ENCODE results near the gene ABTB2. TPM values are rescaled to one million over a fixed set of nuclear protein-coding genes. Genes with fewer than 3 reads are reported as not detected.

The ABTB2 gene
- total RNA-seq, 1 experiment from 2014 or later, result 3.1 TPM

DNA sequence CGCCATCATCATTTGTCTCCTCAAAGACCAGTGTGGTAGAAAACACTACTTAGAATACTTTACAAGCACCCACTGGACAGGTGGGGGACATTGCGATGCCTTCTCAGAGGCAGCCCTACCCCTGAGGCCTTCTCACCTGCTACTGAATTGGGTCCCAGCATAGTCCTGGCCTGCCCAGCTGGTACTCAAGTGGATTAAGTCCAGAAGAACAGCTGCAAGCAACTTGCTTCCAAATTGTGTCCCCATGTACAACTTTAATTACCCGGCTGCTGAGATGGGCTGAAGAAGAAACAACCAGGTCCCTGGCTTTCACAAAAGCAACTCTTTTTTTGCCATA is 12.3 kb downstream of the ABTB2 start:
- no TSS peak for BruUV-seq (replicated peaks)
- Mint-ChIP-seq H3K27me3 (ENCODE audit: insufficient read depth, unreplicated experiment) (no peaks in the 10 kb centered on the region), H3K36me3 (ENCODE audit: insufficient read depth, unreplicated experiment) (no peaks in the 10 kb centered on the region), H3K4me3 (ENCODE audit: unreplicated experiment) (no peak overlapping the region), H3K4me1 (ENCODE audit: insufficient read depth, unreplicated experiment) (peaks cover 25% of the 10 kb centered on the region), H3K27ac (ENCODE audit: low read depth, unreplicated experiment) (no peak overlapping the region), H3K9me3 (ENCODE audit: unreplicated experiment) (no peaks in the 10 kb centered on the region)
- DNase-seq (ENCODE audit: unreplicated experiment), result no peak
- intact Hi-C loops (cut with micrococcal nuclease), result no loop called here
- ChIA-PET CTCF (interaction anchor here (0.6 to 5.9 kb wide), 3 partner anchors 8 to 171 kb away, joined by 3 to 37 read pairs (median 4); no protein-coding TSS in a partner anchor), POLR2A (interaction anchor here (1.0 to 1.1 kb wide), 2 partner anchors 10 to 116 kb away, joined by 3 to 5 read pairs; no protein-coding TSS in a partner anchor)
- no peak for TF ChIP-seq CTCF (IDR thresholded peaks at IDR 0.05; ENCODE audit: unreplicated experiment)

- Mint-ChIP-seq H3K4me3 (ENCODE audit: unreplicated experiment) (no peak overlapping the region), H3K4me1 (ENCODE audit: insufficient read depth, unreplicated experiment) (peaks cover 25% of the 10 kb centered on the region), H3K27me3 (ENCODE audit: insufficient read depth, unreplicated experiment) (no peaks in the 10 kb centered on the region), H3K36me3 (ENCODE audit: insufficient read depth, unreplicated experiment) (no peaks in the 10 kb centered on the region), H3K27ac (ENCODE audit: low read depth, unreplicated experiment) (no peak overlapping the region), H3K9me3 (ENCODE audit: unreplicated experiment) (no peaks in the 10 kb centered on the region)
- no TSS peak for BruUV-seq (replicated peaks)
- peak; percentile 91 for DNase-seq (ENCODE audit: unreplicated experiment)
- ChIA-PET CTCF (interaction anchor here (0.8 to 5.9 kb wide), 3 partner anchors 9 to 171 kb away, joined by 3 to 37 read pairs (median 4); partner anchors contain the start of gene ABTB2), POLR2A (interaction anchor here (1.1 kb wide), 2 partner anchors 11 to 26 kb away, joined by 4 to 5 read pairs; no protein-coding TSS in a partner anchor)
- intact Hi-C loops (cut with micrococcal nuclease), result no loop called here
- TF ChIP-seq CTCF (IDR thresholded peaks at IDR 0.05; ENCODE audit: unreplicated experiment), result no peak
Measured at GRCh38 chr11:34344768-34345539, 12.9 kb downstream of the ABTB2 start.

GRCh38 chr11:34344410-34344767 is 13.4 kb downstream of the ABTB2 start:
- no TSS peak for BruUV-seq (replicated peaks)
- no peaks in the 10 kb centered on the region for H3K36me3 Mint-ChIP-seq (ENCODE audit: insufficient read depth, unreplicated experiment)
- no peak for DNase-seq (ENCODE audit: unreplicated experiment)
- peaks cover 25% of the 10 kb centered on the region for H3K4me1 Mint-ChIP-seq (ENCODE audit: insufficient read depth, unreplicated experiment)
- H3K27ac Mint-ChIP-seq (ENCODE audit: low read depth, unreplicated experiment), result no peak overlapping the region
- intact Hi-C loops (cut with micrococcal nuclease), result no loop called here
- ChIA-PET POLR2A (interaction anchor here (1.1 kb wide), 1 partner anchor 27 kb away, joined by 4 read pairs; no protein-coding TSS in a partner anchor), CTCF (interaction anchor here (0.8 to 5.9 kb wide), 3 partner anchors 9 to 170 kb away, joined by 3 to 37 read pairs (median 4); partner anchors contain the start of gene ABTB2)
- no peak for TF ChIP-seq CTCF (IDR thresholded peaks at IDR 0.05; ENCODE audit: unreplicated experiment)
- H3K4me3 Mint-ChIP-seq (ENCODE audit: unreplicated experiment), result no peak overlapping the region
- no peaks in the 10 kb centered on the region for H3K27me3 Mint-ChIP-seq (ENCODE audit: insufficient read depth, unreplicated experiment)
- H3K9me3 Mint-ChIP-seq (ENCODE audit: unreplicated experiment), result no peaks in the 10 kb centered on the region

- Mint-ChIP-seq H3K27ac (ENCODE audit: low read depth, unreplicated experiment) (no peak overlapping the region), H3K27me3 (ENCODE audit: insufficient read depth, unreplicated experiment) (no peaks in the 10 kb centered on the region), H3K4me1 (ENCODE audit: insufficient read depth, unreplicated experiment) (peaks cover 25% of the 10 kb centered on the region), H3K36me3 (ENCODE audit: insufficient read depth, unreplicated experiment) (no peaks in the 10 kb centered on the region), H3K9me3 (ENCODE audit: unreplicated experiment) (no peaks in the 10 kb centered on the region), H3K4me3 (ENCODE audit: unreplicated experiment) (no peak overlapping the region)
- TF ChIP-seq CTCF (IDR thresholded peaks at IDR 0.05; ENCODE audit: unreplicated experiment), result no peak
- ChIA-PET POLR2A (interaction anchor here (0.7 kb wide), 1 partner anchor 73 kb away, joined by 3 read pairs; no protein-coding TSS in a partner anchor), CTCF (interaction anchor here (0.7 to 1.2 kb wide), 2 partner anchors 151 to 690 kb away, joined by 3 read pairs; no protein-coding TSS in a partner anchor)
- no peak for DNase-seq (ENCODE audit: unreplicated experiment)
- BruUV-seq (replicated peaks), result no TSS peak
- intact Hi-C loops (cut with micrococcal nuclease), result no loop called here
Measured at GRCh38 chr11:34343686-34344085, 14.1 kb downstream of the ABTB2 start.

Measured in MCF 10A (cell line).